Heart left ventricle (tissue), 13 donors: Measurements from ENCODE around the gene CD1C.

Experiments used
- CTCF ChIP-seq, 12 donors: fragments of 200-600 bp; sonication (generic) in 4 of 12; IDR thresholded peaks; one replicate each; pipeline versions ENCODE4 v1.5.0 to v1.8.0; 2018 to 2022; ENCODE audit warnings: antibody characterized with exemption in 12 of 12, mild to moderate bottlenecking in 5 of 12
- POLR2A ChIP-seq, 2 donors: fragments of 450-650 bp; IDR thresholded peaks; one replicate each; pipeline ENCODE4 v1.6.1; 2017; ENCODE audit warnings: antibody characterized with exemption in 2 of 2, mild to moderate bottlenecking in 2 of 2, moderate library complexity in 2 of 2
- donor health status: ischemic (EF 13 %, LVEDD 7.1; RV severe dilation, severe dysfunction).
- donor health status: DM: no; HTN: yes; CAD: no.
- donor health status: DM: no; HTN: no; CAD: no.
- donor health status: ischemic (EF 25% LVEDD 6.9; RV normal size, moderate dysfunction).
- donor health status: ischemic (EF 25% LVEDD 5.7; RV mildly dilated, moderate dysfunction).
- donor health status: ischemic (EF 35%, LVEDD 5.7; RV mildly dilated, moderate dysfunction).
- donor health status: nonischemic (EF 11% LVEDD 7.7; RV severe dilation, severe dysfunction).
- donor health status: DM: yes; HTN: yes; CAD: no.
- donor health status: PGD.
- donor health status: ischemic (EF 29% LVEDD 5.4; RV normal size, mild dysfunction).
- donor health status: nonischemic (EF 23%, LVEDD 6.1; RV moderate dilation, normal function).

GRCh38 chr1:158331481-158332150, 41.9 kb downstream of the CD1C start, which contains the start of gene CD1B:
- TF ChIP-seq POLR2A (IDR thresholded peaks at IDR 0.05), result no peak
- TF ChIP-seq CTCF (IDR thresholded peaks at IDR 0.05), result no peak
